ENCODE measurements around the gene SH3RF3.

SH3RF3 gene

GRCh38 chr2:109435901-109436598 is 307.0 kb downstream of the SH3RF3 start:
- ATAC-seq = no peak
- TF ChIP-seq CSDC2 (CRISPR knock-in tag; IDR thresholded peaks at IDR 0.05) = no peak

- TF ChIP-seq, protein P1, sequence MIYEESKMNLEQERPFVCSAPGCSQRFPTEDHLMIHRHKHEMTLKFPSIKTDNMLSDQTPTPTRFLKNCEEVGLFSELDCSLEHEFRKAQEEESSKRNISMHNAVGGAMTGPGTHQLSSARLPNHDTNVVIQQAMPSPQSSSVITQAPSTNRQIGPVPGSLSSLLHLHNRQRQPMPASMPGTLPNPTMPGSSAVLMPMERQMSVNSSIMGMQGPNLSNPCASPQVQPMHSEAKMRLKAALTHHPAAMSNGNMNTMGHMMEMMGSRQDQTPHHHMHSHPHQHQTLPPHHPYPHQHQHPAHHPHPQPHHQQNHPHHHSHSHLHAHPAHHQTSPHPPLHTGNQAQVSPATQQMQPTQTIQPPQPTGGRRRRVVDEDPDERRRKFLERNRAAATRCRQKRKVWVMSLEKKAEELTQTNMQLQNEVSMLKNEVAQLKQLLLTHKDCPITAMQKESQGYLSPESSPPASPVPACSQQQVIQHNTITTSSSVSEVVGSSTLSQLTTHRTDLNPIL (CRISPR knock-in tag; IDR thresholded peaks at IDR 0.05; ENCODE audit: low read depth) = no peak
- TF ChIP-seq TCF4 (CRISPR knock-in tag; IDR thresholded peaks at IDR 0.05; ENCODE audit: borderline replicate concordance) (no peak), BACH2 (CRISPR knock-in tag; IDR thresholded peaks at IDR 0.05; ENCODE audit: borderline replicate concordance) (no peak), SNAI2 (CRISPR knock-in tag; IDR thresholded peaks at IDR 0.05) (no peak)
- no peak for ATAC-seq
These were observed 307.7 kb downstream of the SH3RF3 start for GRCh38 chr2:109436610-109437225.

DNA sequence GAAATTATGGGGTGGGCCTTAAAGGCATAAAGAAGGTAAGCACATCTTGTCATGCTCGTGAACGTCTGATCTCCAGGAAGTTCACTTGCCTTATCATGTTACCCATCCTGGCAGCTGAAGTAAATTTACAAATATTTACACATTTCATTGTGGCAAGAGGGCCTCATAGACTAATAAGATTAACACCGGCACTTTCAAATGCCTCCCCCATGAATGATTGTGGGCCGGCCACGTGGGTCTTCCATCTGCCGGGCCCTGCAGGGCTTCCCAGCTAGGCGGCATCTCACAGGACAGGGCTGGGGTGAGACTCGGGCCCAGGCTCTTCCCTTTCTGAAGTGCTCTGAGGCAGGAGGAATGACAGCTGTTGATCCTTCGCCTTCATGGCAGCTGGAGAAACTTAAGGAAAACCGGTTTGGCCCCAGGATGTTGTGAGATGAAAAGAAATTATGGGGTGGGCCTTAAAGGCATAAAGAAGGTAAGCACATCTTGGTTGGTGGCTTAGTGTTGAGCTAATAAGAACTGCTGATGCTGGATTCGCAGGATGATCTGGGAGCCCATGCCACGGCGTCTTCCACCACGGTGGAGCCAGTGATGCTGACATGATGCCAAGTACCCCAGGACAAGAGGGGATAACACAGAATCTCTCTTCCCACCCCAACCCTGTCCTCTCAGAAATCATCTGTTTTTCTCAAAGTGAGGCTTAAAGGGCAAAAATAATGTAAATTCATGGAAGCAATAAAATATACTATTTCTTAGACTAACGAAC is 308.5 kb downstream of the SH3RF3 start:
- no peak for TF ChIP-seq PPARA (CRISPR knock-in tag; IDR thresholded peaks at IDR 0.05; ENCODE audit: borderline replicate concordance)
- no peak for TF ChIP-seq ZNF70 (CRISPR knock-in tag; IDR thresholded peaks at IDR 0.05)
- TF ChIP-seq ZNF8 (CRISPR knock-in tag; IDR thresholded peaks at IDR 0.05) = no peak
- TF ChIP-seq CSDC2 (CRISPR knock-in tag; IDR thresholded peaks at IDR 0.05) = no peak
- no peak for TF ChIP-seq GLIS3 (CRISPR knock-in tag; IDR thresholded peaks at IDR 0.05)
- TF ChIP-seq ZFP3 (CRISPR knock-in tag; IDR thresholded peaks at IDR 0.05) = no peak
- no peak for TF ChIP-seq ZNF565 (CRISPR knock-in tag; conservative IDR thresholded peaks at IDR 0.05; ENCODE audit: low read depth)
- TF ChIP-seq, protein P2, sequence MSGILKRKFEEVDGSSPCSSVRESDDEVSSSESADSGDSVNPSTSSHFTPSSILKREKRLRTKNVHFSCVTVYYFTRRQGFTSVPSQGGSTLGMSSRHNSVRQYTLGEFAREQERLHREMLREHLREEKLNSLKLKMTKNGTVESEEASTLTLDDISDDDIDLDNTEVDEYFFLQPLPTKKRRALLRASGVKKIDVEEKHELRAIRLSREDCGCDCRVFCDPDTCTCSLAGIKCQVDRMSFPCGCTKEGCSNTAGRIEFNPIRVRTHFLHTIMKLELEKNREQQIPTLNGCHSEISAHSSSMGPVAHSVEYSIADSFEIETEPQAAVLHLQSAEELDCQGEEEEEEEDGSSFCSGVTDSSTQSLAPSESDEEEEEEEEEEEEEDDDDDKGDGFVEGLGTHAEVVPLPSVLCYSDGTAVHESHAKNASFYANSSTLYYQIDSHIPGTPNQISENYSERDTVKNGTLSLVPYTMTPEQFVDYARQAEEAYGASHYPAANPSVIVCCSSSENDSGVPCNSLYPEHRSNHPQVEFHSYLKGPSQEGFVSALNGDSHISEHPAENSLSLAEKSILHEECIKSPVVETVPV (CRISPR knock-in tag; IDR thresholded peaks at IDR 0.05) = no peak
- TF ChIP-seq, protein P3, sequence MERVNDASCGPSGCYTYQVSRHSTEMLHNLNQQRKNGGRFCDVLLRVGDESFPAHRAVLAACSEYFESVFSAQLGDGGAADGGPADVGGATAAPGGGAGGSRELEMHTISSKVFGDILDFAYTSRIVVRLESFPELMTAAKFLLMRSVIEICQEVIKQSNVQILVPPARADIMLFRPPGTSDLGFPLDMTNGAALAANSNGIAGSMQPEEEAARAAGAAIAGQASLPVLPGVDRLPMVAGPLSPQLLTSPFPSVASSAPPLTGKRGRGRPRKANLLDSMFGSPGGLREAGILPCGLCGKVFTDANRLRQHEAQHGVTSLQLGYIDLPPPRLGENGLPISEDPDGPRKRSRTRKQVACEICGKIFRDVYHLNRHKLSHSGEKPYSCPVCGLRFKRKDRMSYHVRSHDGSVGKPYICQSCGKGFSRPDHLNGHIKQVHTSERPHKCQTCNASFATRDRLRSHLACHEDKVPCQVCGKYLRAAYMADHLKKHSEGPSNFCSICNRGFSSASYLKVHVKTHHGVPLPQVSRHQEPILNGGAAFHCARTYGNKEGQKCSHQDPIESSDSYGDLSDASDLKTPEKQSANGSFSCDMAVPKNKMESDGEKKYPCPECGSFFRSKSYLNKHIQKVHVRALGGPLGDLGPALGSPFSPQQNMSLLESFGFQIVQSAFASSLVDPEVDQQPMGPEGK (CRISPR knock-in tag; IDR thresholded peaks at IDR 0.05; ENCODE audit: borderline replicate concordance) = no peak
- no peak for TF ChIP-seq RARB (CRISPR knock-in tag; IDR thresholded peaks at IDR 0.05)
- no peak for TF ChIP-seq TOX (CRISPR knock-in tag; IDR thresholded peaks at IDR 0.05; ENCODE audit: borderline replicate concordance)
- TF ChIP-seq ZC3H10 (CRISPR knock-in tag; IDR thresholded peaks at IDR 0.05) = no peak
- no peak for TF ChIP-seq BACH2 (CRISPR knock-in tag; IDR thresholded peaks at IDR 0.05; ENCODE audit: borderline replicate concordance)
- TF ChIP-seq POU6F1 (CRISPR knock-in tag; IDR thresholded peaks at IDR 0.05; ENCODE audit: borderline replicate concordance, low read depth) = no peak
- TF ChIP-seq SNAI2 (CRISPR knock-in tag; IDR thresholded peaks at IDR 0.05) = no peak
- ATAC-seq = no peak

DNA sequence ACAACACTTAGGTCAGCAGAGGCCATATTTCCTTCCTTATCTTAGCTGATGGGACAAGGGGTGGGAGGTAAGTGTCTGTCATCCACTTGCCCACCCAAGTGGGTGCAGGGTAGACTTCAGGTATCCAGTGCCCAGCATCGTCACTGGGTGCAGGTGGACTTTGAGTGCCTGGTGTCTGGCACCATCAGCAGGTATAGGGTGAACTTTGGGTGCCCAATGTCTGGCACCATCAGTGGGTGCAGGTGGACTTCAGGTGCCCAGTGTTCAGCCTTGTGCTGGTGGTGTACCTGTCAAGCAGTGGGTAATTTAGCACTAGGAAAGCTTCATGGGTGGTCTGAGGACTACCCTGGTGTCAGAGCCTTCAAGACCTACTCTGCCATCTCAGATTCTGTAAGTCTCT is 309.1 kb downstream of the SH3RF3 start:
- ATAC-seq = no peak
- TF ChIP-seq PPARA (CRISPR knock-in tag; IDR thresholded peaks at IDR 0.05; ENCODE audit: borderline replicate concordance) (no peak), ZNF565 (CRISPR knock-in tag; conservative IDR thresholded peaks at IDR 0.05; ENCODE audit: low read depth) (no peak), ZC3H10 (CRISPR knock-in tag; IDR thresholded peaks at IDR 0.05) (no peak), BACH2 (CRISPR knock-in tag; IDR thresholded peaks at IDR 0.05; ENCODE audit: borderline replicate concordance) (no peak), TOX (CRISPR knock-in tag; IDR thresholded peaks at IDR 0.05; ENCODE audit: borderline replicate concordance) (no peak), GLIS3 (CRISPR knock-in tag; IDR thresholded peaks at IDR 0.05) (no peak), ZFP30 (CRISPR knock-in tag; IDR thresholded peaks at IDR 0.05) (no peak), POU6F1 (CRISPR knock-in tag; IDR thresholded peaks at IDR 0.05; ENCODE audit: borderline replicate concordance, low read depth) (no peak)
- TF ChIP-seq, protein P2 (CRISPR knock-in tag; IDR thresholded peaks at IDR 0.05) = no peak
- TF ChIP-seq, protein P4, sequence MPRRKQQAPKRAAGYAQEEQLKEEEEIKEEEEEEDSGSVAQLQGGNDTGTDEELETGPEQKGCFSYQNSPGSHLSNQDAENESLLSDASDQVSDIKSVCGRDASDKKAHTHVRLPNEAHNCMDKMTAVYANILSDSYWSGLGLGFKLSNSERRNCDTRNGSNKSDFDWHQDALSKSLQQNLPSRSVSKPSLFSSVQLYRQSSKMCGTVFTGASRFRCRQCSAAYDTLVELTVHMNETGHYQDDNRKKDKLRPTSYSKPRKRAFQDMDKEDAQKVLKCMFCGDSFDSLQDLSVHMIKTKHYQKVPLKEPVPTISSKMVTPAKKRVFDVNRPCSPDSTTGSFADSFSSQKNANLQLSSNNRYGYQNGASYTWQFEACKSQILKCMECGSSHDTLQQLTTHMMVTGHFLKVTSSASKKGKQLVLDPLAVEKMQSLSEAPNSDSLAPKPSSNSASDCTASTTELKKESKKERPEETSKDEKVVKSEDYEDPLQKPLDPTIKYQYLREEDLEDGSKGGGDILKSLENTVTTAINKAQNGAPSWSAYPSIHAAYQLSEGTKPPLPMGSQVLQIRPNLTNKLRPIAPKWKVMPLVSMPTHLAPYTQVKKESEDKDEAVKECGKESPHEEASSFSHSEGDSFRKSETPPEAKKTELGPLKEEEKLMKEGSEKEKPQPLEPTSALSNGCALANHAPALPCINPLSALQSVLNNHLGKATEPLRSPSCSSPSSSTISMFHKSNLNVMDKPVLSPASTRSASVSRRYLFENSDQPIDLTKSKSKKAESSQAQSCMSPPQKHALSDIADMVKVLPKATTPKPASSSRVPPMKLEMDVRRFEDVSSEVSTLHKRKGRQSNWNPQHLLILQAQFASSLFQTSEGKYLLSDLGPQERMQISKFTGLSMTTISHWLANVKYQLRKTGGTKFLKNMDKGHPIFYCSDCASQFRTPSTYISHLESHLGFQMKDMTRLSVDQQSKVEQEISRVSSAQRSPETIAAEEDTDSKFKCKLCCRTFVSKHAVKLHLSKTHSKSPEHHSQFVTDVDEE (CRISPR knock-in tag; IDR thresholded peaks at IDR 0.05) = no peak

Data from SK-N-SH treated with all-trans-retinoic acid at 6 μM for 48 hours (cell line).